Activated naive CD4-positive, alpha-beta T cell treated with anti-CD3 and anti-CD28 coated beads, Interleukin-2, amount 10 ng/mL, durations not matched to agents 7 days and 5 days (primary cell): Measurements from ENCODE around the gene SYT12.
A peak's percentile ranks its signal among the peaks of the same experiment; 100 is the strongest.

Experiments
- CTCF ChIA-PET: fragments of 350-600 bp; sonication (Branson Sonifier 250); formaldehyde crosslinking; loops from one replicate; lab custom pipeline; 2021; ENCODE audit warnings: antibody characterized with exemption; lab: Charles Lee
- DNase-seq: peaks from one replicate; pipeline ENCODE4 v3.0.0-alpha.2; 2020
- H3K27ac Mint-ChIP-seq: one replicate; pipeline ENCODE4 v1.8.0; 2021; ENCODE audit warnings: mild to moderate bottlenecking, moderate library complexity, mixed read lengths
- H3K27me3 Mint-ChIP-seq: one replicate; pipeline ENCODE4 v1.8.0; 2021; ENCODE audit warnings: mild to moderate bottlenecking, mixed read lengths
- H3K36me3 Mint-ChIP-seq: one replicate; pipeline ENCODE4 v1.8.0; 2021; ENCODE audit warnings: mixed read lengths
- H3K4me1 Mint-ChIP-seq: one replicate; pipeline ENCODE4 v1.8.0; 2021; ENCODE audit warnings: mixed read lengths
- H3K4me3 Mint-ChIP-seq: one replicate; pipeline ENCODE4 v1.8.0; 2021; ENCODE audit warnings: mild to moderate bottlenecking, moderate library complexity, mixed read lengths
- H3K9me3 Mint-ChIP-seq: one replicate; pipeline ENCODE4 v1.8.0; 2021; ENCODE audit warnings: mixed read lengths

The SYT12 gene, protein sequence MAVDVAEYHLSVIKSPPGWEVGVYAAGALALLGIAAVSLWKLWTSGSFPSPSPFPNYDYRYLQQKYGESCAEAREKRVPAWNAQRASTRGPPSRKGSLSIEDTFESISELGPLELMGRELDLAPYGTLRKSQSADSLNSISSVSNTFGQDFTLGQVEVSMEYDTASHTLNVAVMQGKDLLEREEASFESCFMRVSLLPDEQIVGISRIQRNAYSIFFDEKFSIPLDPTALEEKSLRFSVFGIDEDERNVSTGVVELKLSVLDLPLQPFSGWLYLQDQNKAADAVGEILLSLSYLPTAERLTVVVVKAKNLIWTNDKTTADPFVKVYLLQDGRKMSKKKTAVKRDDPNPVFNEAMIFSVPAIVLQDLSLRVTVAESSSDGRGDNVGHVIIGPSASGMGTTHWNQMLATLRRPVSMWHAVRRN

DNA sequence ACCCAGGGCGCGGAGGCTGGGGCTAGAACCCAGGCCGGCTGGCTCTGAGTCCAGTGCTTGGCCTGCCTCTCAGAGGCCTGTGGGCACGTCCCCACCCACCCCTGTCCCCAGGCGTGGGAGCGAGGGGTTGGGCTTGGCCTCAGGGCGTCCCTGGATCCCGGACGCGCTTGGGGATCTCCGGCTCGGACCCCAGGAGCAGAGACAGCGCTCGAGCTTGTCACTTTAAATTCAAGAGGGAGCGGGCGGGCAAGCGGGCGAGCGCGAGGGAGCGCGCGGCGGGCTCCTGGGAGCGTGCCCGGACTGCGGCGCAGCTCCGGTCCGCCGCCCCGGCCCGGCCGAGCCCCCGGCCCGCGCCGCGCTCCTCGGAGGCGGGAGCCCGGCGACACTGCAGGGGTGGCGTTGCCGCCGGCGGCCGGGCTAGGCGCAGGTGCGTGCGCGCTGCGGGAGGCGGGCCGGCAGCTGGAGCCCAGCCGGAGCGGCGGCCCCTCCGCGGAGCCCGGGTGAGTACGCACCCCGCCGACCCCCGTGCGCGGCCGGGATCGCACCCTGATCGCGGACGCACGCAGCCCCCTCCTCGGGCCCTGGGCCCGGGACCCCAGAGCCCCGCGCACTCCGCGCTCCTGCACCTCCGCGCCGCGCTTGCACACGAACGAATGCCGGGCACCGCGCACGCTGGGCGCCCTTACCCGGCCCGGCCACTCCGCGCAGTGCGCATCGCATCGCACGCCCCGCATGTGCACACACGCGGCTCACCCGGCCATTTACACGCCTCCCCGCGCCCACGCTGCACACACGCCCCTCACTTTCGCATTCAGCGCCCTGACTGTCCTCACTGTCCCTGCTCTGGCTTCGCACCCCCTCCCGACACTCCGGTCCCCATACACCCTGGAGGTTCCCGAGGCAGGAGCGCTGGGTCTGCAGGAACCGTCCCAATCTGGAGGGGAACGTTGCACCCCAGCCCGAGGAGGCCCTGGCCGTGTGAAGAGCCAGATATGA, at the start of gene SYT12:
SYT12 (plus strand) TSS at position 174 of the 996 bp plus-strand sequence. CDS start 7,011 bp downstream, outside the sequence.
- Mint-ChIP-seq H3K27me3 (peaks cover 97% of the 10 kb centered on the region), H3K27ac (peak within 1 kb of the TSS; percentile 29), H3K9me3 (peaks cover 3% of the 10 kb centered on the region), H3K4me3 (no peak within 1 kb of the TSS), H3K36me3 (no peaks in the 10 kb centered on the region), H3K4me1 (peaks cover 28% of the 10 kb centered on the region)
- DNase-seq: no peak
- CTCF ChIA-PET: no interaction called here

DNA sequence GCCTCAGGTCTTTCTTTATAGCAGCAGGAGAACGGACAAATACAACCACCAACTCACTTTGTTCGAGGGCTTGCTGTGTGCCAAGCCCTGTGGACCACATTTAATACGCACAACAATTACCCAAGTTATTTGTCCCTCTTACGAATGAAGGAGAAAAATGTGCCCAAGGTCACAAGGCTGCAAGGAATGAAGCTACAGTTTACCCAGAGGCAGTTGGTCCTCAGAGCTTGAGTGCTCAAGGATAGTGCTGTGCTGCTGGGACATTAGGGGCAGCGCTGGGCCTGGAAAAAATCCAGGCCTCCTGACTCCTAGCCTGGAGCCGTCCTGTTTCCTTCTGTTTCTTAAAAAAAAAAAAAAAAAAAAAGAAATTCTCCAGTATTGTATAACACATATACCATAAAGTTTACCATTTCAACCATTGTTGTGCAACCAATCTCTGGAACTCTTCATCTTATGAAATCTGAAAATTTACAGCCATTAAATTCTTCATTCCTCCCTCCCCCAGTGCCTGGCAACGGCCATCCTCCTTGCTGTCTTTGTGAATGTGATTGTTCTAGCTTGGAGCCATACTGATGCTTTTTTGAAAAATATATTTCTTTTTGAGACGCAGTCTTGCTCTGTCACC, 48.9 kb upstream of the SYT12 start:
- no peak for DNase-seq
- Mint-ChIP-seq H3K27me3 (peaks cover 16% of the 10 kb centered on the region), H3K4me3 (no peak overlapping the region), H3K27ac (no peak overlapping the region), H3K36me3 (no peaks in the 10 kb centered on the region), H3K4me1 (no peaks in the 10 kb centered on the region), H3K9me3 (peaks cover 2% of the 10 kb centered on the region)
- CTCF ChIA-PET: no interaction called here

DNA sequence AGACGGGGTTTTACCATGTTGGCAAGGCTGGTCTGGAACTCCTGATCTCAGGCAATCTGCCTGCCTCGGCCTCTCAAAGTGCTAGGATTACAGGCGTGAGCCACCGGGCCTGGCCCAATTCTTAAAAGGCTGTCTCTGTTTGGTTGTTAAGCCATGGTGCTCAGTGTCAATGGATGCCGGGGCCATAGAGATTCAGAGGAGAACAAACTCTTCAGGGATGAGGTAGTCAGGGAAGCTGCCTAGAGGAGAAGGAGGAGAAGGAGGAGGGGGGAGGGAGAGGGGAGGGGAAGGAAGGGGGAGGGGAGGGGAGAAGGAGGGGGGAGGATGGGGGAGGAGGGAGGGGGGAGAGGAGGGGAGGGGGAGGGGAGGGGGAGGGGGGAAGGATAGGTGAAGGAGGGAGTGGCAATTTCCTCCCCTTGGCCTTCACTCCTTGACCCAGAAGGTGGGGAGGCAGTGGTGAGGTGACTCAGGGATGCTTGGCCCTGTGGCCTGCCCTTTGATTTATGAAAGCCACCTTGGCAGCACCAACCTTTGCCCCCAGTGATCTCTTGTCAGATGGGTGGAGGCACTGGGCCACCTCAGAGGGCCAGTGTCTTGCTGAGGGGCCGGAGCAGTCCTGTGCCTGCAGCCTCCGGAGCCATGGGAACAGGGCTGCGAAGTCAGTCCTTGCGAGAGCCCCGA, 48.1 kb upstream of the SYT12 start, which contains the start of gene C11orf86:
C11orf86 (plus strand) TSS at position 581 of the 681 bp plus-strand sequence; CDS start at position 640, 59 bp downstream.
- H3K27me3 Mint-ChIP-seq: peaks cover 16% of the 10 kb centered on the region
- no peaks in the 10 kb centered on the region for H3K36me3 Mint-ChIP-seq
- no peak within 1 kb of the TSS for H3K27ac Mint-ChIP-seq
- H3K4me3 Mint-ChIP-seq: no peak within 1 kb of the TSS
- CTCF ChIA-PET: interaction anchor here (0.8 to 1.3 kb wide), 4 partner anchors 15 to 90 kb away, joined by 3 to 6 read pairs (median 3); no protein-coding TSS in a partner anchor
- no peaks in the 10 kb centered on the region for H3K4me1 Mint-ChIP-seq
- no peak for DNase-seq
- H3K9me3 Mint-ChIP-seq: peaks cover 6% of the 10 kb centered on the region

DNA sequence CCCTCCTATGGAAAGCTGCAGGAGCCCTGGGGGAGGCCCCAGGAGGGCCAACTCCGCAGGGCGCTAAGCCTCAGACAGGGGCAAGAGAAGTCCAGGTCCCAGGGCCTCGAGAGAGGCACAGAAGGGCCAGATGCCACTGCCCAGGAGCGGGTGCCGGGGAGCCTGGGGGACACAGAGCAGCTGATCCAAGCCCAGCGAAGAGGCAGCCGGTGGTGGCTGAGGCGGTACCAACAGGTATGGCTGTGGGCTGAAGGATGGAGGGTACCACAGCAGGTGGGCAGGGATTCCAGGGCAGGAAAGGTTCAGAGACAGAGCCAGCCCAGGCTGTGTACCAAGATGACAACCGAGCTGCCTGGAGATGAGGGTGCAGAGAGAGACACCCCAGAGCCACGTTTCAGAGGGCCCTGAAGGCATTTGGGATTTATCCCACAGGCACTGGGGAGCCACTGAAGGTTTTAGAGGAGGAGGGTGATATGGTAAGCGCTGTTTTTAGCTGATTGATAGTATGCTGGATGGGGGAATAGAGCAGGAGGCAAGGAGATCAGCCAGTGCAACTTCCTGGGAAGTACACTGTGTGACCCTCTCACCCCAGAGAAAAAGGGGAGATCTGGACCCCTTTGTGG, 47.4 kb upstream of the SYT12 start:
- H3K27ac Mint-ChIP-seq: no peak overlapping the region
- CTCF ChIA-PET: interaction anchor here (0.8 to 1.3 kb wide), 5 partner anchors 15 to 784 kb away, joined by 3 to 6 read pairs (median 3); no protein-coding TSS in a partner anchor

DNA sequence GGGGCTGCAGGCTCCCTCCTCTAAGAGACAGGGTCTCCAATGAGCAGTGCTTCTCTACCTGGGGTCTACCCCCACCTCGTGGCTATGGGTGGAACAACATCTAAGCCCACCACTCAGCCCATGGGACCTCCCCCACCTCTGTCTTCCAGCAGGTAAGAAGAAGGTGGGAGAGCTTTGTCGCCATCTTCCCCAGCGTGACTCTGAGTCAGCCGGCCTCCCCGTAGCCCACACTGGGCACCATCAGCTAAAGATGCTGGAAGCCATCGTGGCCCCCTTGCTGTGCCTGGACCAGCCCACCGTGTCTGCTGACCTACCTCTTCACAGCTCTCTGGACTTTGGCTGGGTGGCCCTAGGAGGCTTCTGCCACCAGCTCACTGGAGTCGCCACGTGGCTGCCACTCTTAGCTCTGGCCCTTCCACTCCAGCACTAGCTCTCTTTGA, 46.9 kb upstream of the SYT12 start:
- peaks cover 6% of the 10 kb centered on the region for H3K9me3 Mint-ChIP-seq
- H3K36me3 Mint-ChIP-seq: no peaks in the 10 kb centered on the region
- H3K27me3 Mint-ChIP-seq: peaks cover 16% of the 10 kb centered on the region
- H3K4me3 Mint-ChIP-seq: no peak overlapping the region
- CTCF ChIA-PET: interaction anchor here (0.7 to 1.8 kb wide), 7 partner anchors 12 to 784 kb away, joined by 3 to 7 read pairs (median 3); no protein-coding TSS in a partner anchor
- H3K27ac Mint-ChIP-seq: no peak overlapping the region
- peak; percentile 27 for DNase-seq
- no peaks in the 10 kb centered on the region for H3K4me1 Mint-ChIP-seq

More for the DNA sequence above, 47.4 kb upstream of the SYT12 start:
- no peak for DNase-seq
- no peaks in the 10 kb centered on the region for H3K36me3 Mint-ChIP-seq
- H3K9me3 Mint-ChIP-seq: peaks cover 6% of the 10 kb centered on the region
- H3K27me3 Mint-ChIP-seq: peaks cover 16% of the 10 kb centered on the region
- no peaks in the 10 kb centered on the region for H3K4me1 Mint-ChIP-seq
- no peak overlapping the region for H3K4me3 Mint-ChIP-seq

DNA sequence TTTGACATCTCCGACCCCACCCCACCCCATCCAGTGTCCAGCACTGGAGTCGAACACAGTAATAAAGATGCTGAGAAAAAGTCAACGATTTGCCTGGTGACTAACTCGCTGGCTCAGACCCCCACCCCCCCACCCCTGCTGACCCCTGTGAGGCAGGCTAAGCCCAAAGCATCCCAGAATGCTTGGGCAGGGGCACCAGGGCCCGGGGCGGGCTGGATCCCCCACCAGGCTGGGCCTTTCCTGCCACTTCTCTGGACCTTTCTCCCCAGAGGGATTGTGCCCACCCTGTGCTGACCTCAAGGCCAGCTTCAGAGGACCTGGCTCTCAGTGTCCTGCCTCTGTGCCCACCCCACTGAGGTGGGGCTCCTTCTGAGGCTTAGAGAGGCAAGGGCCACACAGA, 46.0 kb upstream of the SYT12 start:
- H3K36me3 Mint-ChIP-seq: no peaks in the 10 kb centered on the region
- CTCF ChIA-PET: interaction anchor here (0.7 to 1.8 kb wide), 3 partner anchors 11 to 281 kb away, joined by 3 to 7 read pairs (median 7); no protein-coding TSS in a partner anchor
- H3K27me3 Mint-ChIP-seq: peaks cover 12% of the 10 kb centered on the region
- H3K4me3 Mint-ChIP-seq: no peak overlapping the region
- no peak for DNase-seq
- H3K9me3 Mint-ChIP-seq: peaks cover 6% of the 10 kb centered on the region
- no peak overlapping the region for H3K27ac Mint-ChIP-seq
- H3K4me1 Mint-ChIP-seq: no peaks in the 10 kb centered on the region

DNA sequence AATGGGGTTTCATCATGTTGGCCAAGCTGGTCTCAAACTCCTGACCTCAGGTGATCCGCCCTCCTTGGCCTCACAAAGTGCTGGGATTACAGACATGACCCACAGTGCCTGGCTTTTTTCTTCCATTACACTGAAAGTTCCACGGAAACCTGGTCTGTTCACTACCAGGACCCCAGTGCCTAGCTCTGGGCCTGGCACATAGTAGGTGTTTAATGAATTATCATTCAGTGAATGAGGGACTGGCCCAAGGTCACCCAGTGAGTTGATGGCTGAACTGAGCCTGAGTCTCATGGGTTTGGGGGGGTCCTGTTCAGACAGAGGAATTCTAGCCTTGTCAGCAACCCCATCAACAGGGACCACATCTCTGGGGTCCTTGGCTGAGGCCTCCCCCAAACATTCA, 44.7 kb upstream of the SYT12 start:
- CTCF ChIA-PET: no interaction called here
- DNase-seq: no peak
- Mint-ChIP-seq H3K36me3 (no peaks in the 10 kb centered on the region), H3K4me1 (no peaks in the 10 kb centered on the region), H3K4me3 (no peak overlapping the region), H3K27me3 (peaks cover 25% of the 10 kb centered on the region), H3K9me3 (peaks cover 6% of the 10 kb centered on the region), H3K27ac (no peak overlapping the region)

DNA sequence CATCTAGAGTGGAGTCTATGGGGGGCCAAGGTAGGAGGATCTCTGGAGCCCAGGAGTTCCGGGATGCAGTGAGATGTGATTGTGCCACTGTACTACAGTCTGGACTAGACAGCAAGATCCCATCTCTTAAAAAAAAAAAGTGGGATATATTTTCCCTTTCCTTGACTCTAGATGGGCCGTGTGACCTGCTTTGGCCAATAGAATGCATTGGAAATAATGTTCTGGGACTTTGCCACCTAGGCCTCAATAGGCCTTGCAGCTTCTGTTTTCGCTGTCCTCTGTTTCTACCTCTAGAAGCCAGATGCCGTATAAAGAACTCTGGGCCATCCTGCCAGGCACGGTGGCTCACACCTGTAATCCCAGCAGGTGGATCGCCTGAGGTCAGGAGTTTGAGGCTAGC, 44.2 kb upstream of the SYT12 start:
- H3K4me1 Mint-ChIP-seq: no peaks in the 10 kb centered on the region
- H3K4me3 Mint-ChIP-seq: no peak overlapping the region
- peaks cover 25% of the 10 kb centered on the region for H3K27me3 Mint-ChIP-seq
- H3K36me3 Mint-ChIP-seq: no peaks in the 10 kb centered on the region
- H3K27ac Mint-ChIP-seq: no peak overlapping the region
- peaks cover 6% of the 10 kb centered on the region for H3K9me3 Mint-ChIP-seq
- CTCF ChIA-PET: no interaction called here
- DNase-seq: no peak

DNA sequence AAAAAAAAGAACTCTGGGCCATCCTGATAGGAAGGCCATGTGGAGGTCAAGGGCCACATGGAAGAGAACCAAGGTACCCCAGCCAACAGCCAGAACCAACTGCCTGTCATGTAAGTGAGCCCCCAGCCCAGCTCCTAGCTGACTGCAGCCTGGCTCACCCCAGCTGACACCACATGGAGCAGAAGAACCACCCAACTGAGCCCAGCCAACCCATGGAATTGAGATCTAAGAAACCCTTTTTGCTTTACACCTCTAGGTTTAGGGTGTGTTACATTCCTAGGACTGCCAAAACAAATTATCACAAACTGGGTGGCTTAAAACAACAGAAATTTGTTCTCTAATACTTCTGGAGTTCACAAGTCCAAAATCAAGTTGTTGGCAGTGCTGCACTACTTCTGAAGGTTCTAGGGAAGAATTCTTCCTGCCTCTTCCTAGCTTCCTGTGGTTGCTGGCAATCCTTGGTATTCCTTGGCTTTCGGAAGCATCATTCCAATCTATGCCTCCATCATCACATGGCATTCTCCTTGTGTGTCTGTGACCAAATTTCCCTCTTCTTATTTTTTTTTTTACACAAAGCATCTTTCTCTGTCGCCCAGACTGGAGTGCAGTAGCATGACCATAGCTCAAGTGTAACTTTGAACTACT, 43.5 kb upstream of the SYT12 start:
- Mint-ChIP-seq H3K4me3 (no peak overlapping the region), H3K27me3 (peaks cover 30% of the 10 kb centered on the region), H3K4me1 (no peaks in the 10 kb centered on the region), H3K9me3 (peaks cover 6% of the 10 kb centered on the region), H3K27ac (no peak overlapping the region), H3K36me3 (no peaks in the 10 kb centered on the region)
- CTCF ChIA-PET: no interaction called here
- DNase-seq: no peak

DNA sequence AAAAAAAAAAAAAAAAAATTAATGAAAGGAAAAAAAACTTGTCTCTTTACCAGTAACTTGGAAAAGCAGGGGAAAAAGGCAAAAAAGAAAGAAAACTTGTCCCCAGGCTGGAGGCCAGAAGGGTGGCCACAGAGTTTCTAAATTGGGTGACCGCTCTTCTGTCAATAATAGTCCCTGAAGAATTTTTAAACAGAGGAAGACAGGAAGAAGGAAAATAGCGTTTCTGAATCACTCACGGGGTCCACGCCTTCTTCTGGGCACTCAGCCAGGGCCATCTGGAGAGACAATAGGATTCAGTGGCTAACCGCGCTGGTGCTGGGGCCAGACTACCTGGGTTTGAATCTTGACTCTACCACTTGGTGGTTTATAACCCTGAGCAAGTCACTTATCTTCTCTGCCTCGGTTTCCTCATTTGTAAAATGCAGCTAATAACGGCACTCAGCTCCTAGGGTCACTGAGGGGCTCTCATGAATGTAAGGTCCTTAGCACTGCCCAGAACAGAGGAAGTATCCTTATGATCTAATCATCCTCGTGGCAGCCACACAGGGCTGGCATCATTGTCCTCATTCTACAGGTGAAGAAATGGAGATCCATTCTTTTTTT, 40.9 kb upstream of the SYT12 start:
- CTCF ChIA-PET: no interaction called here
- H3K9me3 Mint-ChIP-seq: peaks cover 6% of the 10 kb centered on the region
- no peaks in the 10 kb centered on the region for H3K4me1 Mint-ChIP-seq
- no peak overlapping the region for H3K27ac Mint-ChIP-seq
- DNase-seq: no peak
- H3K27me3 Mint-ChIP-seq: peaks cover 54% of the 10 kb centered on the region
- no peaks in the 10 kb centered on the region for H3K36me3 Mint-ChIP-seq
- no peak overlapping the region for H3K4me3 Mint-ChIP-seq

DNA sequence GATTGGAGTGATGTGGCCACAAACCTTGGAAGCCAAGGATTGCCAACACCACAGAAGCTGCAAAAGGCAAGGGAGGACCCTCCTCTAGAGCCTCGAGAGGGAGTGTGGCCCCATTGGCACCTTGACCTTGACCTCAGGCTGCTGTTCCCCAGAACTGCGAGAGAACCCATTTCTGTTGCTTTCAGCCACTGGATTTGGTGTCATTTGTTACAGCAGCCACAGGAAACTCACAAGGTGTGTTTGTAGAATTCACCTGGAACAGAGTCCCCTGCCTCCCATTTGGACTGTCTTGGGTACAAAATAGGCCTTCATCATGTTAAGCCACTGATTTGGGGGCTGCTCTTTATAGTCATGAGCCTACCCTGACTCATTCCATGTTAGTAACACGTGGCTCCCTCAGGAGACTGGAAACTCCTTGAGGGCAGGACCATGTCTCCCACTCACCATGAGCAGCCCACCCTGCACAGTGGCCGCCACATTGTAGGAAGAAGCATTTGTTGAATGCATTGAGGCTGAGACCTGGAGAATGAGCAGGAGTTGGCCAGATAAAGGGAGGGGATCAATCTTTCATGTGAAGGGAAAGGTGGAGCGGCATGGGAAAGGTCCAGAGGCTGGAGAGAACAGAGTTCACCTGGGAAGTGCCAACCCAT, 39.5 kb upstream of the SYT12 start:
- Mint-ChIP-seq H3K4me3 (no peak overlapping the region), H3K27ac (no peak overlapping the region), H3K36me3 (no peaks in the 10 kb centered on the region), H3K4me1 (peaks cover 3% of the 10 kb centered on the region), H3K9me3 (peaks cover 4% of the 10 kb centered on the region), H3K27me3 (peaks cover 54% of the 10 kb centered on the region)
- DNase-seq: no peak
- CTCF ChIA-PET: no interaction called here
